GM18861 (cell line): Measurements from ENCODE around the gene ZNF536.

Source experiments
- ATAC-seq: cut with Tn5 transposase; IDR thresholded peaks from one replicate; pipeline ENCODE4 v1.9.1; 2021; ENCODE audit not compliant: unreplicated experiment

ZNF536 gene

GRCh38 chr19:30598688-30599087 lies 226.5 kb downstream of the ZNF536 start:
- no peak for ATAC-seq

DNA sequence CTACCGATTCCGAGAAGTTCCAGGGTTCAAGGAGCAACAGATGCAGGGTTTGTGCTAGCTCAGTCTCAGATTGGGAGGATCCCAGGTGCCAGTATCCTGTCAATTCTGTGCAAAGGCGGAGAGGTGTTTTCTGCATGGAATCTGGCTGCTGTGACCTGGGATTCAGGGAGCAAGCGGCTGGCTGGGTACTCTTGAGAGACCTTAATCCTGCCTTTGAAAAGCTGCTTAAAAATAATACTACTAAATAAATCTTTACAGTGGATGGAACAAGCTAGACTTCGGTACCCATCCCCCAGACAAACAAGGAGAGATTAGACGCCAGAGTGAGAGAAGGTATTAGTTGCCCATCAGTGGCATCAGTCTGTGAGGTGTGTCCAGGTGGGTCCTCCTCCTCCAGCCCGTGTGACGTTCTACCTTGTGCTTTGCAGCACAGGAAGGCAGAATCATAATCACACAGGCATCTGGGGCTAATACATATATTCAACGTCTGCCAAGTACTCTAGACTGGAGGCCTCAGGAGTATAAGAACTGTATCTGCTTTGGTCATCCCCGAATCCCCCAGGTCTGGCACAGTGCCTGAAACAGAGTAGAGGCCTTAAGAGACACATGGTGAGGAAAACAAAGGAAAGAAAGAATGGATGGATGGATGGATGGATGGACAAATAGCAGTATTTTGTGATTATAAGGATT lies 230.6 kb downstream of the ZNF536 start:
- ATAC-seq: no peak

DNA sequence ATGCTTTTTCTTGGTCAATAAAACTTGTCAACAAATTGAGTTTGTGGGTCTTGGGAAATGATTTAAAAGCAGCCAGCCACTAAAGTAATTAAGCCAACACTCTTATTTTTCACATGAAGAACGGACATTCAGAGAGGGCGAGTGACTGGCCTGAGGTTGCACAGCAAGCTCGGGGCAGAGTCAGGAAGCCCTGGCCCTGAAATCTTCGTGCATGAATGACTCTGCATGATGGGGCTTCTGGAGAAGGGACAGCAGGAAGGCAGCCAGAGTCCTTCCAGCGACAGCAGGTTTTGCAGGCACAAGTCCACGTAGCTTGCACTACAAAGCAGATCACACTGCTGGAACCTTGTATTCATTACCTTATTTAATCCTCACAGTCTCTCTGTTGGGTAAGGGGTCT lies 232.5 kb downstream of the ZNF536 start:
- ATAC-seq: no peak

- ATAC-seq: no peak
Measured at GRCh38 chr19:30605333-30605732, 233.1 kb downstream of the ZNF536 start.

DNA sequence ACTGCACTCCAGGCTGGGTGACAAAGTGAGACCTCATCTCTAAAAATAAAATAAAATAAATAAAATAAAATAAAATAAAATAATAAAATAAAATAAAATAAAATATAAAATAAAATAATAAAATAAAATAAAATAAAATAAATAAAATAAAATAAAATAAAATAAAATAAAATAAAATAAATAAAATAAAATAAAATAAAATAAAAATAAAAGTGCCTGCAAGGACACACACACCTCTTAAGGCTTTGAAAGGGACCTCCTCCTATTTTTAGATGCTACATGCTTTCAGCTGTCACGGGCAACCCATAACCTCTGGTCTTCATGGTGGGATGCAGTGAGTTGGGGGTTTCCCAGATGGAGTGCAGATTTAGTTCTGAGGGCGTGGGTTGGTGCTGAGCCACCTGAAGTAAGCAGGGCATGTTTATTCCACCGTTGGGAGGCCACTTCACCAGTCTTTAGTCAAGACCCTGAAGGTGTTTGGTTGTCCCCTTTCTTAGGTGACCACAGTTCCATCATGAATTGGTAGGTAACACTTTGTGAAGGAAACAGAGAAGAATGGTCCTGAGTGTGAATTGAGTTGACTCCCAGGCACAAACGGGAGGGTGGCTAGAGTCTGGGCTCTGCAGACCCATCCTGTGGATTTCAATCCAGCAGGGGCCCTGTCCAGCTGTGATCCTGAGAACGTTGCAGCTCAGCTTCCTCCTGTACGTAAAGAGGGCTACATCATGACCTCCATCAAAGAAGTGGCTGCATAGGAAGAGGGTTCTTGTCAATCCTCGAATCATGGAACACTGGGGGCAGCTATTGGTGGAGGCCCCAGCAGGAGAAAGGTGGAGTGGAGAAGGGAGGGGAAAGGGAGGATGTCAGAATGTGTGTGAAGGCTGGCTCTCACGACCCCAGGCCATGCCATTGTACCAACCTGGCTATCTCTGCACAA lies 234.2 kb downstream of the ZNF536 start:
- ATAC-seq: no peak
